K562 (cell line): ENCODE data around the gene GLB1L3. TPM values are rescaled to one million over a fixed set of nuclear protein-coding genes. Genes with fewer than 3 reads are reported as not detected.

Experiments
- ATAC-seq: fragments of 200-7000 bp; cut with Tn5 transposase; 3 replicates; pipeline ENCODE4 v1.9.1; 2020; ENCODE audit warnings: moderate library complexity
- BruUV-seq: library from RNA; stranded (reverse); fragments of 400-500 nt; replicated peaks from 2 replicates; lab custom pipeline; 2021; lab: Mats Ljungman, UMichigan
- CTCF ChIA-PET: fragments of 300-600 bp; formaldehyde crosslinking; extraction: SDS; loops from one replicate; lab custom pipeline; 2021; ENCODE audit warnings: low intra/inter-chr PET ratio; lab: Yijun Ruan, JAX
- POLR2A ChIA-PET: fragments of 300-600, 350-650 bp; sonication (Branson Sonifier 250); formaldehyde crosslinking; extraction: SDS; loops from one replicate; lab custom pipeline; 2021; ENCODE audit warnings: antibody characterized with exemption, inconsistent platforms; lab: Yijun Ruan, JAX
- DNase-seq, 4 experiments: peaks; one replicate each; pipeline versions ENCODE4 v3.0.0 to v3.0.0-alpha.2; 2011 to 2018; ENCODE audit warnings: low spot score in 3 of 4, mixed read lengths in 3 of 4; ENCODE audit errors: extremely low read depth in 1 of 4
- FAIRE-seq: peaks from 2 replicates; lab custom pipeline; 2011; peaks lifted over from hg19 to GRCh38; lab: Jason Lieb, UNC
- H2AFZ ChIP-seq: 2 replicates; pipeline ENCODE4 v1.6.0; 2011; ENCODE audit warnings: low read depth, low read length, control low read depth, inconsistent platforms
- H3K27ac ChIP-seq: fragments of 200-600 bp; 3 replicates; pipeline ENCODE4 v1.8.0; 2011; ENCODE audit warnings: low read depth, mild to moderate bottlenecking, control low read depth, inconsistent platforms, low read length, moderate library complexity, mixed read lengths; ENCODE audit errors: extremely low read depth
- H3K27me3 ChIP-seq, 2 experiments: fragments of 300-600 bp in 1 of 2; 2 replicates in 1 of 2; 3 replicates in 1 of 2; pipeline versions ENCODE4 v1.6.0 to v1.8.0; 2011; ENCODE audit warnings: inconsistent platforms in 2 of 2, low read length in 2 of 2, mild to moderate bottlenecking in 1 of 2, mixed read lengths in 1 of 2, moderate library complexity in 1 of 2; ENCODE audit not compliant: control insufficient read depth in 2 of 2, insufficient read depth in 2 of 2
- H3K36me3 ChIP-seq: fragments of 300-600 bp; 3 replicates; pipeline ENCODE4 v1.8.0; 2011; ENCODE audit warnings: mild to moderate bottlenecking, low read length, inconsistent platforms; ENCODE audit not compliant: control insufficient read depth, insufficient read depth
- H3K4me1 ChIP-seq, 2 experiments: fragments of 200-600 bp in 1 of 2; replicated peaks in 1 of 2; 2 replicates in 1 of 2; 3 replicates in 1 of 2; pipeline versions ENCODE4 v1.5.1 to v1.8.0; 2011; ENCODE audit warnings: inconsistent platforms in 2 of 2, low read length in 2 of 2, mild to moderate bottlenecking in 1 of 2, mixed read lengths in 1 of 2, moderate library complexity in 1 of 2; ENCODE audit not compliant: control insufficient read depth in 2 of 2, insufficient read depth in 2 of 2
- H3K4me2 ChIP-seq: 2 replicates; pipeline ENCODE4 v1.6.1; 2011; ENCODE audit warnings: low read length, control low read depth, inconsistent platforms, mixed read lengths; ENCODE audit not compliant: insufficient read depth
- H3K4me3 ChIP-seq: fragments of 200-600 bp; sonication (generic), shearing (Covaris generic); 2 replicates; pipeline ENCODE4 v1.5.1; 2016; ENCODE audit warnings: control low read depth, inconsistent platforms
- H3K79me2 ChIP-seq: fragments of 200-600 bp; 3 replicates; pipeline ENCODE4 v1.8.0; 2011; ENCODE audit warnings: low read length, inconsistent platforms; ENCODE audit not compliant: control insufficient read depth, insufficient read depth
- H3K9ac ChIP-seq, 2 experiments: 2 replicates each; pipeline versions ENCODE4 v1.6.0 to v1.6.1; 2011; ENCODE audit warnings: low read depth in 2 of 2, low read length in 2 of 2, control low read depth in 1 of 2, inconsistent platforms in 1 of 2, mild to moderate bottlenecking in 1 of 2, mixed read lengths in 1 of 2; ENCODE audit not compliant: insufficient read depth in 1 of 2
- H3K9me1 ChIP-seq: one replicate; pipeline ENCODE4 v1.6.0; 2011; ENCODE audit warnings: inconsistent platforms, mild to moderate bottlenecking, low read length, moderate library complexity; ENCODE audit not compliant: control insufficient read depth, insufficient read depth
- H3K9me3 ChIP-seq: replicated peaks from 2 replicates; pipeline ENCODE4 v1.5.1; 2011; ENCODE audit warnings: low read depth, low read length, inconsistent platforms; ENCODE audit not compliant: control insufficient read depth, insufficient read depth
- H4K20me1 ChIP-seq: replicated peaks from 2 replicates; pipeline ENCODE4 v1.6.1; 2011; ENCODE audit warnings: low read length, inconsistent platforms, mixed read lengths; ENCODE audit not compliant: control insufficient read depth, insufficient read depth
- ARNT ChIP-seq, 2 experiments: fragments of 450-650 bp; IDR thresholded peaks; 2 replicates each; pipeline ENCODE4 v1.6.1; 2016; ENCODE audit warnings: mild to moderate bottlenecking in 1 of 2
- CSDE1 ChIP-seq, 2 experiments: fragments of 450-650 bp; IDR thresholded peaks; 2 replicates each; pipeline ENCODE4 v1.6.1; 2016; ENCODE audit warnings: mild to moderate bottlenecking in 1 of 2
- DNMT1 ChIP-seq: fragments of 450-650 bp; IDR thresholded peaks from 2 replicates; pipeline ENCODE4 v1.6.1; 2016; ENCODE audit warnings: antibody characterized with exemption, mild to moderate bottlenecking
- KDM1A ChIP-seq, 2 experiments: fragments of 450-650 bp; IDR thresholded peaks; 2 replicates each; pipeline ENCODE4 v1.6.1; 2016; ENCODE audit warnings: mild to moderate bottlenecking in 2 of 2
- NELFE ChIP-seq: IDR thresholded peaks from 2 replicates; pipeline ENCODE4 v1.6.1; 2011; ENCODE audit warnings: mild to moderate bottlenecking; ENCODE audit not compliant: insufficient read depth, insufficient read length
- POLR2B ChIP-seq: fragments of 450-650 bp; IDR thresholded peaks from 2 replicates; pipeline ENCODE4 v1.6.1; 2018; ENCODE audit warnings: low read depth; ENCODE audit not compliant: partially characterized antibody
- PTBP1 ChIP-seq: fragments of 200-400 bp; formaldehyde crosslinking; IDR thresholded peaks from 2 replicates; pipeline ENCODE4 v1.6.1; 2017; ENCODE audit warnings: low read depth, low read length
- STAG1 ChIP-seq: sonication (generic); formaldehyde crosslinking; IDR thresholded peaks from 2 replicates; pipeline ENCODE4 v1.5.0; 2020; ENCODE audit warnings: missing genetic modification reagents, borderline replicate concordance
- TARDBP ChIP-seq: fragments of 450-650 bp; IDR thresholded peaks from 2 replicates; pipeline ENCODE4 v1.6.1; 2016
- TSHZ1 ChIP-seq: fragments of 250-450 bp; sonication (Bioruptor Pico); IDR thresholded peaks from 2 replicates; pipeline ENCODE4 v1.4.0; 2020; ENCODE audit warnings: mild to moderate bottlenecking, moderate library complexity
- ZC3H4 ChIP-seq: sonication (generic); formaldehyde crosslinking; IDR thresholded peaks from 2 replicates; pipeline ENCODE4 v1.9.0; 2021; ENCODE audit warnings: missing genetic modification reagents, borderline replicate concordance
- ZFP36 ChIP-seq: fragments of 150-350 bp; IDR thresholded peaks from 2 replicates; pipeline ENCODE4 v1.6.1; 2018; ENCODE audit warnings: low read length, low read depth; ENCODE audit not compliant: partially characterized antibody
- ZKSCAN8 ChIP-seq: fragments of 200-800 bp; sonication (Bioruptor generic); IDR thresholded peaks from 2 replicates; pipeline ENCODE4 v1.6.1; 2016; ENCODE audit warnings: missing genetic modification characterization, missing compliant biosample characterization
- ZNF124 ChIP-seq: sonication (generic); formaldehyde crosslinking; IDR thresholded peaks from 2 replicates; pipeline ENCODE4 v1.8.1; 2022; ENCODE audit warnings: missing genetic modification reagents
- ZNF639 ChIP-seq, 2 experiments: fragments of 200-800 bp in 1 of 2; sonication (Bioruptor generic) in 1 of 2; sonication (generic) in 1 of 2; formaldehyde crosslinking in 1 of 2; IDR thresholded peaks in 1 of 2; conservative IDR thresholded peaks in 1 of 2; 2 replicates each; pipeline versions ENCODE4 v1.5.0 to v1.6.1; 2016 to 2020; ENCODE audit warnings: missing compliant biosample characterization in 1 of 2, missing genetic modification characterization in 1 of 2, missing genetic modification reagents in 1 of 2
- ZNF695 ChIP-seq: fragments of 450-650 bp; formaldehyde crosslinking; IDR thresholded peaks from 2 replicates; pipeline ENCODE4 v1.4.0; 2020; ENCODE audit warnings: mild to moderate bottlenecking, moderate library complexity
- WGBS: fragments of 100-300 bp; shearing (Covaris generic); methylation state at CpG from one replicate; pipeline ENCODE4 v1.1.6; 2016; ENCODE audit warnings: low coverage, mixed read lengths; ENCODE audit not compliant: insufficient coverage; ENCODE audit errors: missing lambda C conversion rate; 5-methylcytosine and 5-hydroxymethylcytosine counted together
- in situ Hi-C: fragments of 300-500 bp; cut with MboI; formaldehyde crosslinking; loops from 4 replicates; pipeline ENCODE4 v1.15.0; 2018; ENCODE audit warnings: inconsistent platforms, mixed read lengths
- intact Hi-C: fragments of 100-400 bp; cut with micrococcal nuclease; formaldehyde crosslinking; loops from 2 replicates; pipeline ENCODE4 v1.14.2; 2022
- polyA plus RNA-seq, 8 experiments: library from polyadenylated mRNA; depleted of rRNA in 4 of 8; stranded (reverse) in 5 of 8; unstranded in 3 of 8; fragments of >200 nt; fragmentation: Nextera tagmentation in 2 of 8; fragmentation: Illumina TruSeq in 1 of 8; extraction: Ambion mirVana in 2 of 8; extraction: Trizol in 1 of 8; gene quantifications; 2 replicates each; pipeline versions ENCODE4 v1.2.1 to v1.2.3, GENCODE V29; 2011 to 2014; ENCODE audit warnings: inconsistent platforms in 1 of 8, missing spikeins in 1 of 8
- total RNA-seq, 7 experiments: library from RNA; depleted of rRNA in 6 of 7; stranded (reverse); fragments of >200 nt in 6 of 7; fragmentation: Illumina TruSeq in 2 of 7; extraction: Trizol in 2 of 7; gene quantifications; 2 replicates each; pipeline versions ENCODE4 v1.2.1 to v1.2.3, GENCODE V29; 2011 to 2021; ENCODE audit warnings: low replicate concordance in 1 of 7

The GLB1L3 gene
- total and polyA plus RNA-seq, 9 of the 15 experiments (the other 6 are each of a cell fraction or from before 2014, with no cell fraction given): 0.18 to 3.3 (median 0.49) TPM

- TF ChIP-seq ZNF695 (CRISPR knock-in tag): no peak
- TF ChIP-seq, all 486 proteins: peak for 0
Observed at GRCh38 chr11:134364261-134364660, 88.1 kb downstream of the GLB1L3 start (continued).

- in situ Hi-C loops (no loop called here), intact Hi-C loops (no loop called here)
- no peaks in the 10 kb centered on the region for H3K27me3 ChIP-seq
- no peaks in the 10 kb centered on the region for H4K20me1 ChIP-seq
- peaks cover 4% of the 10 kb centered on the region for H3K9me1 ChIP-seq
- no peak overlapping the region for H2AFZ ChIP-seq
- no peak overlapping the region for H3K4me3 ChIP-seq
- no peak overlapping the region for H3K9ac ChIP-seq
- no peak for DNase-seq
- no peaks in the 10 kb centered on the region for H3K79me2 ChIP-seq
- CTCF ChIA-PET: no interaction called here
- BruUV-seq: no TSS peak
- 61% methylated on average over 22 of the region's 22 CpGs for WGBS
- no peaks in the 10 kb centered on the region for H3K9me3 ChIP-seq
- no peak overlapping the region for H3K27ac ChIP-seq
- POLR2A ChIA-PET: no interaction called here
- ATAC-seq: no peak
- H3K4me1 ChIP-seq: peaks cover 0 to 9% of the 10 kb centered on the region in 2 experiments; a peak in 2 of 5 replicates
- no peak overlapping the region for H3K4me2 ChIP-seq
- no peak for FAIRE-seq
- no peaks in the 10 kb centered on the region; the same call in 2 of the 3 replicates for H3K36me3 ChIP-seq
- TF ChIP-seq ZFP36 (peak; percentile 88), TARDBP (no peak), ZKSCAN8 (CRISPR knock-in tag) (no peak), TSHZ1 (CRISPR knock-in tag) (no peak), POLR2B (no peak), ZC3H4 (no peak), ARNT (IDR thresholded peaks at IDR 0.05) (no peak), NELFE (no peak), KDM1A (IDR thresholded peaks at IDR 0.05) (peak in 1 of 2 experiments; percentile 40; a peak in 2 of 4 replicates), CSDE1 (IDR thresholded peaks at IDR 0.05) (no peak), ZNF639 (CRISPR knock-in tag; conservative IDR thresholded peaks at IDR 0.05 in 1 of 2, IDR thresholded peaks at IDR 0.05 in 1 of 2) (0 out of 4 replicates have a peak, but pooled peaks of 1 of the 2 experiments have one; percentile 35), STAG1 (CRISPR knock-in tag) (no peak), DNMT1 (no peak), ZNF124 (CRISPR knock-in tag) (no peak), PTBP1 (peak; percentile 43; the same call in 1 of the 2 replicates)
Observed at GRCh38 chr11:134365011-134365925, 89.1 kb downstream of the GLB1L3 start.
